Sigmoid colon (tissue), 7 donors: ENCODE measurements around the gene VAV1. TPM values are rescaled to one million over a fixed set of nuclear protein-coding genes. Genes with fewer than 3 reads are reported as not detected.

Source experiments
- DNase-seq: peaks from one replicate; pipeline ENCODE4 v3.0.0-alpha.2; 2019
- H3K27ac ChIP-seq, 4 donors: fragments of 200-600 bp; sonication (generic); one replicate each; pipeline ENCODE4 v1.5.1; 2016 to 2019; ENCODE audit warnings: mild to moderate bottlenecking in 1 of 4
- H3K27me3 ChIP-seq, 3 donors: fragments of 200-600 bp; sonication (generic); one replicate each; pipeline ENCODE4 v1.5.1; 2019; ENCODE audit warnings: mild to moderate bottlenecking in 1 of 3
- H3K36me3 ChIP-seq, 4 donors: fragments of 200-600 bp; sonication (generic); one replicate each; pipeline ENCODE4 v1.5.1; 2016 to 2019
- H3K4me1 ChIP-seq, 4 donors: fragments of 200-600 bp; sonication (generic); one replicate each; pipeline ENCODE4 v1.5.1; 2017 to 2019
- H3K4me3 ChIP-seq, 4 donors: fragments of 200-600 bp; sonication (generic); one replicate each; pipeline ENCODE4 v1.5.1; 2017 to 2019; ENCODE audit warnings: mild to moderate bottlenecking in 2 of 4, moderate library complexity in 1 of 4
- H3K9me3 ChIP-seq, 4 donors: fragments of 200-600 bp in 3 of 4; sonication (generic) in 3 of 4; one replicate each; pipeline versions ENCODE4 v1.5.1 to v1.6.1; 2013 to 2019
- EP300 ChIP-seq, 4 donors: sonication (generic); formaldehyde crosslinking; IDR thresholded peaks; one replicate each; pipeline ENCODE4 v1.6.1; 2017; ENCODE audit warnings: antibody characterized with exemption in 4 of 4
- POLR2A ChIP-seq, 2 donors: fragments of 450-650 bp; IDR thresholded peaks; one replicate each; pipeline ENCODE4 v1.6.1; 2016; ENCODE audit warnings: antibody characterized with exemption in 2 of 2, mild to moderate bottlenecking in 2 of 2, moderate library complexity in 2 of 2
- POLR2AphosphoS5 ChIP-seq, 4 donors: sonication (generic); formaldehyde crosslinking; IDR thresholded peaks; one replicate each; pipeline ENCODE4 v1.6.1; 2017; ENCODE audit warnings: antibody characterized with exemption in 4 of 4
- WGBS, 2 donors: extraction: QIAGEN DNeasy Blood & Tissue Kit; methylation state at CpG; one replicate each; pipeline ENCODE4 v1.1.7; 2013; 5-methylcytosine and 5-hydroxymethylcytosine counted together
- intact Hi-C: fragments of 100-400 bp; cut with DNase I; formaldehyde crosslinking; loops from one replicate; pipeline ENCODE4 v1.15.1; 2023
- polyA plus RNA-seq, 3 donors: library from polyadenylated mRNA; stranded (reverse); fragments of 200-250 nt; gene quantifications; one replicate each; pipeline ENCODE4 v1.2.3, GENCODE V29; 2013
- total RNA-seq, 4 donors: library from RNA; depleted of rRNA; stranded (reverse); fragments of >200 nt; gene quantifications; one replicate each; pipeline ENCODE4 v1.1.0, GENCODE V29; 2016
- TF ChIP-seq, protein P1 (sequence below), 4 experiments: fragments of 450-650 bp in 3 of 4; fragments of 200-600 bp in 1 of 4; IDR thresholded peaks; one replicate each; pipeline ENCODE4 v1.5.1; 2016 to 2019; ENCODE audit warnings: antibody characterized with exemption in 4 of 4, mild to moderate bottlenecking in 3 of 4, moderate library complexity in 2 of 4
- donor health status: healthy with polysubstance abuse.
- donor health status: Bipolar disorder and iron deficiency.
- donor health status: healthy.

The VAV1 gene
- total and polyA plus RNA-seq, 7 donors: 2.4 to 18.9 (median 4.1) TPM

GRCh38 chr19:6791237-6791636 is 18.7 kb downstream of the VAV1 start:
- H3K36me3 ChIP-seq: no peaks in the 10 kb centered on the region

DNA sequence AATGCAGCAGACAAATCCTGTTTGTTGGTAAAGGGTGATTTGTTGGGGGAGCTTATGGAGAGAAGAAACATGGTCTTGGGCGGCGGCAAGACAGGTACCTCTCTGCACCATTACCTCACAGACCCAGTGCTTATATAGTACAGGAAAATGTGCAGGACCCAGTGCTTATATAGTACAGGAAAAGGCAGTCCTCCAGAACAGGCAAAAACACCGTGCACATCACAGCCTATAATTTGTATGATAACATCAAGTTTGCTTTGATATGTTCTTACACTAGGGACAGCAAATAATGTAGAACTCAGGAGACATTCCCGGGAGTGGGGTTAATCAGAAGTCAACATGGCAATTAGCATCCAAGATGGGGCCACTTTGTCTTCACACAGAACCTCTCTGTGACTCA is 20.9 kb downstream of the VAV1 start:
- H3K4me3 ChIP-seq: no peak overlapping the region
- intact Hi-C loops: no loop called here
- no peaks in the 10 kb centered on the region for H3K36me3 ChIP-seq
- H3K9me3 ChIP-seq: peaks cover 0 to 8% (median 2%) of the 10 kb centered on the region in 4 donors
- 75 to 80% methylated on average over 4 of the region's 4 CpGs for WGBS, 2 donors
- TF ChIP-seq, protein P1, sequence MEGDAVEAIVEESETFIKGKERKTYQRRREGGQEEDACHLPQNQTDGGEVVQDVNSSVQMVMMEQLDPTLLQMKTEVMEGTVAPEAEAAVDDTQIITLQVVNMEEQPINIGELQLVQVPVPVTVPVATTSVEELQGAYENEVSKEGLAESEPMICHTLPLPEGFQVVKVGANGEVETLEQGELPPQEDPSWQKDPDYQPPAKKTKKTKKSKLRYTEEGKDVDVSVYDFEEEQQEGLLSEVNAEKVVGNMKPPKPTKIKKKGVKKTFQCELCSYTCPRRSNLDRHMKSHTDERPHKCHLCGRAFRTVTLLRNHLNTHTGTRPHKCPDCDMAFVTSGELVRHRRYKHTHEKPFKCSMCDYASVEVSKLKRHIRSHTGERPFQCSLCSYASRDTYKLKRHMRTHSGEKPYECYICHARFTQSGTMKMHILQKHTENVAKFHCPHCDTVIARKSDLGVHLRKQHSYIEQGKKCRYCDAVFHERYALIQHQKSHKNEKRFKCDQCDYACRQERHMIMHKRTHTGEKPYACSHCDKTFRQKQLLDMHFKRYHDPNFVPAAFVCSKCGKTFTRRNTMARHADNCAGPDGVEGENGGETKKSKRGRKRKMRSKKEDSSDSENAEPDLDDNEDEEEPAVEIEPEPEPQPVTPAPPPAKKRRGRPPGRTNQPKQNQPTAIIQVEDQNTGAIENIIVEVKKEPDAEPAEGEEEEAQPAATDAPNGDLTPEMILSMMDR (IDR thresholded peaks at IDR 0.05): no peak
- TF ChIP-seq POLR2AphosphoS5 (IDR thresholded peaks at IDR 0.05): no peak
- TF ChIP-seq POLR2A (IDR thresholded peaks at IDR 0.05): no peak
- TF ChIP-seq EP300 (IDR thresholded peaks at IDR 0.05): no peak
- no peak overlapping the region for H3K27ac ChIP-seq
- H3K27me3 ChIP-seq: peaks cover 0 to 6% (median 0%) of the 10 kb centered on the region in 3 donors
- no peaks in the 10 kb centered on the region for H3K4me1 ChIP-seq
- DNase-seq: no peak

More at GRCh38 chr19:6791237-6791636, 18.7 kb downstream of the VAV1 start:
- no peak for DNase-seq
- H3K9me3 ChIP-seq: peaks cover 0 to 8% (median 2%) of the 10 kb centered on the region in 4 donors
- H3K4me3 ChIP-seq: no peak overlapping the region
- H3K27ac ChIP-seq: no peak overlapping the region
- H3K4me1 ChIP-seq: no peaks in the 10 kb centered on the region
- intact Hi-C loops: no loop called here
- no peak for TF ChIP-seq POLR2AphosphoS5 (IDR thresholded peaks at IDR 0.05)
- no peak for TF ChIP-seq EP300 (IDR thresholded peaks at IDR 0.05)
- WGBS, 2 donors: 77 to 80% methylated on average over 6 of the region's 6 CpGs
- H3K27me3 ChIP-seq: peaks cover 0 to 3% (median 0%) of the 10 kb centered on the region in 3 donors

GRCh38 chr19:6793973-6794372 is 21.5 kb downstream of the VAV1 start:
- no peak for TF ChIP-seq EP300 (IDR thresholded peaks at IDR 0.05)
- TF ChIP-seq POLR2AphosphoS5 (IDR thresholded peaks at IDR 0.05): no peak
- TF ChIP-seq POLR2A (IDR thresholded peaks at IDR 0.05): no peak
- TF ChIP-seq, protein P1 (IDR thresholded peaks at IDR 0.05): no peak
- no peak for DNase-seq
- H3K36me3 ChIP-seq: no peaks in the 10 kb centered on the region
- no peaks in the 10 kb centered on the region for H3K4me1 ChIP-seq
- H3K4me3 ChIP-seq: no peak overlapping the region
- 78 to 89% methylated on average over 5 of the region's 5 CpGs for WGBS, 2 donors
- peaks cover 0 to 6% (median 0%) of the 10 kb centered on the region in 3 donors for H3K27me3 ChIP-seq
- intact Hi-C loops: no loop called here
- peaks cover 0 to 8% (median 2%) of the 10 kb centered on the region in 4 donors for H3K9me3 ChIP-seq
- H3K27ac ChIP-seq: no peak overlapping the region

- peaks cover 0 to 8% (median 2%) of the 10 kb centered on the region in 4 donors for H3K9me3 ChIP-seq
- H3K27ac ChIP-seq: no peak overlapping the region
- peaks cover 0 to 6% (median 0%) of the 10 kb centered on the region in 3 donors for H3K27me3 ChIP-seq
- DNase-seq: no peak
- H3K4me1 ChIP-seq: no peaks in the 10 kb centered on the region
- TF ChIP-seq, protein P1 (IDR thresholded peaks at IDR 0.05): no peak
- TF ChIP-seq POLR2AphosphoS5 (IDR thresholded peaks at IDR 0.05): no peak
- TF ChIP-seq EP300 (IDR thresholded peaks at IDR 0.05): no peak
- TF ChIP-seq POLR2A (IDR thresholded peaks at IDR 0.05): no peak
- WGBS, 2 donors: 88 to 92% methylated on average over 13 of the region's 13 CpGs
- H3K4me3 ChIP-seq: no peak overlapping the region
- intact Hi-C loops: no loop called here
- H3K36me3 ChIP-seq: no peaks in the 10 kb centered on the region
Observed at GRCh38 chr19:6794686-6795431, 22.4 kb downstream of the VAV1 start.

DNA sequence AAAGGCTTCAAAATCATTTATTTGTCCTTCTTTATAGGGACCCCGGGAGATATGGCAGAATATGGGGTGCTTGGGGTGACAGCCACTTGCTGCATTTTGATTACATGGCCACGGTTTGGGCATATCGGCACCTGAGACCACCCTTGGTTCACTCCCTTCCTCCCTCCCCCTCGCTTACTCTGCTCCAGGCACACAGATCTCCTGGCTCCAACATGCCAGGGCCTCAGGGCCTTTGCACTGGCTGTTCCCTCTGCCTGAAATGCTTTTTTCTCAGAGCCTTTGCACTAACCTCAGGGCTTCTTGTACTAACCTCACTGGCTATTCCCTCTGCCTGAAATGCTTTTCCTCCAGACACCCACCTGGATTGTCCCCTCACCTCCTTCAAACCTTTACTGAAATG is 23.8 kb downstream of the VAV1 start:
- DNase-seq: no peak
- Histone ChIP-seq H3K27ac (no peak overlapping the region), H3K9me3 (peaks cover 0 to 8% (median 2%) of the 10 kb centered on the region in 4 donors), H3K4me3 (no peak overlapping the region), H3K27me3 (peaks cover 0 to 13% (median 0%) of the 10 kb centered on the region in 3 donors), H3K36me3 (no peaks in the 10 kb centered on the region), H3K4me1 (peaks cover 0 to 6% (median 3%) of the 10 kb centered on the region in 4 donors)
- WGBS, 2 donors: 93 to 95% methylated on average over 4 of the region's 4 CpGs
- intact Hi-C loops: no loop called here
- TF ChIP-seq POLR2A (IDR thresholded peaks at IDR 0.05) (no peak), POLR2AphosphoS5 (IDR thresholded peaks at IDR 0.05) (no peak), EP300 (IDR thresholded peaks at IDR 0.05) (no peak)
- TF ChIP-seq, protein P1 (IDR thresholded peaks at IDR 0.05): no peak
